GM04503 (cell line): ENCODE results near the gene NRCAM.
A peak's percentile ranks its signal among the peaks of the same experiment; 100 is the strongest.
"Not testable (repeated sequence)": the region's sequence is repeated elsewhere in the genome, so short reads cannot be mapped to it uniquely, and the experiment has no call there.

Source experiments
- DNase-seq: peaks from one replicate; pipeline ENCODE4 v3.0.0-alpha.2; 2012; ENCODE audit warnings: low read depth

Gene NRCAM

DNA sequence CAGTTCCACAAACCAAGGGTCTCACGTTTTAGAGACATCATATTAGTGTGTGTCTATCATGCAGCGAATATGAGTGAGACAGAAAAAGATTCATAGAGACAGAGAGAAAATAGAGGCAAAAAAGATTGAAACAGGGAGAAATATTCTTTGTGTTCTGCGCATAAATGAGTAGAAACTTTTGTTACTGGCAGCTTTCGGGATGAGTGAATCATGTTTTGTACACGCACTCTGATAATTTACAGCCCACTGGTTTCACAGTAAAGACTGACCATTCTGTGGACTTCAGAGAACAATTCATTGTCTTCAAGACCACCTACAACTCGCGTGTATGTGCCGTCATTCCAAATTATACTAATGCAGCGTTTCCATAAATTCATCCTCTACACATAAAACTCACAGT, 60.2 kb downstream of the NRCAM start:
- no peak for DNase-seq

GRCh38 chr7:108395426-108395825, 60.8 kb downstream of the NRCAM start:
- no peak for DNase-seq

DNA sequence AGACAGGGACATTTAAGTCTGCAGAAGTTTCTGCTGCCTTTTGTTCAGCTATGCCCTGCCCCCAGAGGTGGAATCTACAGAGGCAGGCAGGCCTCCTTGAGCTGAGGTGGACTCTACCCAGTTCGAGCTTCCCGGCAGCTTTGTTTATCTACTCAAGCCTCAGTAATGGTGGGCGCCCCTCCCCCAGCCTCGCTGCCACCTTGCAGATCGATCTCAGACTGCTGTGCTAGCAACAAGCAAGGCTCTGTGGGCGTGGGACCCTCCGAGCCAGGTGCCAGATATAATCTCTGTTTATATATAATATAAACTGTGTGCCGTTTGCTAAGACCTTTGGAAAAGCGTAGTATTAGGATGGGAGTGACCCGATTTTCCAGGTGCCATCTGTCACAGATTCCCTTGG, 63.1 kb downstream of the NRCAM start:
- not testable (repeated sequence) for DNase-seq

- not testable (repeated sequence) for DNase-seq
Measured at GRCh38 chr7:108387686-108388085, 68.5 kb downstream of the NRCAM start.

GRCh38 chr7:108385834-108386422, 70.3 kb downstream of the NRCAM start:
- no peak for DNase-seq

- no peak for DNase-seq
Measured at GRCh38 chr7:108384716-108385483, 71.3 kb downstream of the NRCAM start.

- DNase-seq = no peak
Measured at GRCh38 chr7:108382932-108383331, 73.3 kb downstream of the NRCAM start.

DNA sequence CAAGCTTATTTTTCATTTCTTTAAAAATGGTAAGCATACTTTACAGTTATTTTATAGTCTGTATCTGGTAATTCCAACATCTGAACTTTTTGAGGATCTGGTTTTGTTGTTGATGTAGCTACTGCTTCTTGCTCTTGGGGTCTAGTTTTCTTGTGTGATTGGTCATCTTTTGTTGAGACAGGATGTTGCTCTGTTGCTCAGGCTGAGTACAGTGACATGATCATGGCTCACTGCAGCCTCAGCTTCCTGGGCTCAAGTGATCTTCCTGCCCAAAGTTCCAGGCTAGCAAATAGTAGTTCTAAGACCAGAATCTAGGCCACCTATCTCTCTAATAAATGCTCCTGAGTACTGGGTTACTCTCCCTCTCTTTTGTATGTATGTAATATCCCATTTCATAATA, 75.7 kb downstream of the NRCAM start:
- DNase-seq = no peak

GRCh38 chr7:108376206-108376605, 80.0 kb downstream of the NRCAM start:
- no peak for DNase-seq

GRCh38 chr7:108375668-108376067, 80.6 kb downstream of the NRCAM start:
- no peak for DNase-seq

DNA sequence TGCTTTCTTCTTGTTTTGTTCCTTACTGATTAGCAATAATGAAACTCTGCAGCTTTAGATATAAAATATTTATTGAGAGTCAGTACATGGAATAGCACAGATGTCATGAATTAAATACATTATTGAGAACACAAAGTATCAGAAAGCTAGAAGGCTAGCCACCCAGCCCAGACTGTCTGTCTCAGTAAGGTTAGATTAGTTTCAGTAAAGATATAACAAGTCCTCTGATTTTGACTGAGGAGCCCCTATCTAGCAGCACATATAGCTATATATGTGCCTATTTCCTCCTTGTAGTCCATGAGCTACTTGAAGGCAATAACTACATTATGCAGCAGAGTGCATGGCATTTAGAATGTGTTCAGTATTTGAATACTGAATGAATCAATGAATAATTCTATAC, 81.3 kb downstream of the NRCAM start:
- DNase-seq = no peak

- DNase-seq = no peak
Measured at GRCh38 chr7:108372618-108373017, 83.6 kb downstream of the NRCAM start.

DNA sequence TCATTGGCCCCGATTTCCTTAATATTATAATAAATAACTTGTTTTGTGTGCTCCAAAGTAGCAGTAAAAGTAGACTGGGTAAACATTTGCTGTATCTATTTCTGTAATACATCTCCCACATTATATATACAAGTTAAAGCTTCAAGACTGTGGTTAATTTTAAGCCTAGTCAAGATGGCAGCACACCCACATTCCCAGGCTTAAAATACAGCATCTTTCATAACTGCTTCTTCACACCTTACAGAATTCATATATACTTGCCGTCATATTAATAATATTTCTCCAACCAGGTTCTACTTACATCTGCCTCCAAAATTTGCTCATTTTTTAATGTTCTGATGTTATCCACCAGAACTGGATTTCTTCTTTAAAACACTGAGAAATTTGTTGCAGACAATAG, 85.6 kb downstream of the NRCAM start:
- no peak for DNase-seq

GRCh38 chr7:108368466-108368865, 87.8 kb downstream of the NRCAM start:
- DNase-seq = no peak

GRCh38 chr7:108367946-108368345, 88.3 kb downstream of the NRCAM start:
- no peak for DNase-seq

DNA sequence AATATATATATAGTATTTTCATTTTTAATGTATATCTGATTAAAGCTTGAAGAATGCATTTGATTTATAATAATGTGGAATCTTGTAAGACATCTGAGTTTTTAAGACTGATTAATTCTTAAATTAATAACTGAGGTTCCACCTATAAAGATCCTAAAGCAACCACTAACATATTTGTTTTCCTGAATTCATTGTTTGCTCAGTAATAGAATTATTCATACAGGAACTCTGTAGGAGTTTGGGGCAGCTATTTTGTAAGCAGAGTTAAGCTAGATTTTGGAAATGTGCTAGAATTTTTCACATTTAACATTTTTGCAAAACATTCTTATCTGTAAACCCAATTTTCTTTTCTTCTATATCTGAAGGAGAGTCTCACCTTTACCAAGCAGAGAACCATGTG, 88.9 kb downstream of the NRCAM start:
- no peak for DNase-seq

GRCh38 chr7:108363659-108364058, 92.6 kb downstream of the NRCAM start:
- no peak for DNase-seq

GRCh38 chr7:108360058-108360800, 96.0 kb downstream of the NRCAM start:
- DNase-seq = no peak

GRCh38 chr7:108358553-108358952, 97.7 kb downstream of the NRCAM start:
- DNase-seq = peak; percentile 53

GRCh38 chr7:108351729-108352131, 104.5 kb downstream of the NRCAM start:
- DNase-seq = no peak

DNA sequence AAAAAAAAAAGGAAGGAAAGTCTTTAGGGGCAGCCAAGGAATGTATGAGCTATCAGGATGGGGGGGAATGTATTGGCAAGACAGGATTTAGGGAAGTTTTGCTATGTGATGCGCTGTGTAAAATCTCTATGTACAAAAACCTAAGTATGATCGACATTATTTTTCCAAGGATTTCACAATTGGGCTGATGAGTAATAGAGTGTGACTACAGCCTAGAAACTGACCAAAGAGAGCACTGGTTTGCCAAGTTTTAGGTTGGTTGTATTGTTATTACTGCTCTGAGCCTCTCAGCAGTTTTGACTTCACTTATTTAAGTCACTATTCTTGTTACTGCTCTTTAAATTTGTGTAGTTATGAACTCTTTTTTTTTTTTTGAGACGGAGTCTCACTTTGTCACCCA, 107.3 kb downstream of the NRCAM start:
- peak; percentile 17 for DNase-seq

- peak; percentile 16 for DNase-seq
Measured at GRCh38 chr7:108347616-108348015, 108.6 kb downstream of the NRCAM start.

GRCh38 chr7:108345710-108346336, 110.4 kb downstream of the NRCAM start:
- DNase-seq = no peak
